Peyer's patch (tissue), 4 donors: ENCODE results near the gene RNU6-1.

ENCODE experiments used
- POLR2A ChIP-seq, 2 donors: fragments of 450-650 bp; IDR thresholded peaks; one replicate each; pipeline ENCODE4 v1.5.1; 2017; ENCODE audit warnings: antibody characterized with exemption in 2 of 2, mild to moderate bottlenecking in 2 of 2, moderate library complexity in 2 of 2
- TF ChIP-seq, protein P1 (sequence below), 6 experiments: fragments of 450-650 bp in 4 of 6; fragments of 200-600 bp in 2 of 6; sonication (generic) in 1 of 6; IDR thresholded peaks; one replicate each; pipeline ENCODE4 v1.5.1; 2017 to 2019; ENCODE audit warnings: antibody characterized with exemption in 6 of 6, mild to moderate bottlenecking in 3 of 6, moderate library complexity in 1 of 6

DNA sequence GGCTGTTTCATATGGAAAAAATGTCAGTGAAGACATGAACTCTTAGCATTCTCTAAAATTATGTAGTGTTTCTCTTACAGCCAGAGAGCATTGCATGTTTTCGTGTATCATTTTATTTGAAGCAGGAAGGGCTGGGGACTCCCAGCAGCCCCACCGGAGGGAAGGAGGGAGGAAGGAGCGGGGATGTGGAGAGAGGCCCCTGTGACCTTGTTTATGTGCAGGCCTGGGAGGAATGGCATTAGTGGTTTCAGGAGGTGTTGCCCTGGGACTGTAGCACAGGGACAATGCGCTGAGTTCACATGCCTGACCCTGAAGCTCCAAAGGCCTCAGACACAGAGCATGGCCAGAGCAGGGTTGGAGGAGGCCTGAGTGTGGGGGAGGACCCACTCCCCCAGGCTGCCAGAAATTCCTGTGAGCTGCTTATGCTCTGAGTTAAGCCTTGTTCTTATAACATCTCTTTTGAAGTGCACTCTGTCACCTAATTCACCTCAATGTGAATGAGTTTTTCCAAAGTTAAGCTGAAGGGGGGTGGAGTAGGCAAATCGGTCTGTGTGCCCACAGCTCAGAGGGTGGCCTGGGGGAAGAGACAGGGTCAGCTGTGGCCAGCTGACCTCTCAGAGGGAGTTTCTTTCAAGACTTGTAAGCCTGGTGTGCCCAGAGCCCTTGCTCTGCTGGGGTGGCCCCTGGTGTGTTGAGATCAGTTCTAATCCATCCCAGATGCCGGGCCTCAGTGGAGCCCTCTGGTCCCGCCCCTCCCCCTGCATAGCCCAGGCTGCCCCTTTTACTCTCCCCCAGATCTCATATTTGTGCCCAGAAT, 3.9 kb upstream of the RNU6-1 start:
- TF ChIP-seq POLR2A (IDR thresholded peaks at IDR 0.05): no peak
- TF ChIP-seq, protein P1, sequence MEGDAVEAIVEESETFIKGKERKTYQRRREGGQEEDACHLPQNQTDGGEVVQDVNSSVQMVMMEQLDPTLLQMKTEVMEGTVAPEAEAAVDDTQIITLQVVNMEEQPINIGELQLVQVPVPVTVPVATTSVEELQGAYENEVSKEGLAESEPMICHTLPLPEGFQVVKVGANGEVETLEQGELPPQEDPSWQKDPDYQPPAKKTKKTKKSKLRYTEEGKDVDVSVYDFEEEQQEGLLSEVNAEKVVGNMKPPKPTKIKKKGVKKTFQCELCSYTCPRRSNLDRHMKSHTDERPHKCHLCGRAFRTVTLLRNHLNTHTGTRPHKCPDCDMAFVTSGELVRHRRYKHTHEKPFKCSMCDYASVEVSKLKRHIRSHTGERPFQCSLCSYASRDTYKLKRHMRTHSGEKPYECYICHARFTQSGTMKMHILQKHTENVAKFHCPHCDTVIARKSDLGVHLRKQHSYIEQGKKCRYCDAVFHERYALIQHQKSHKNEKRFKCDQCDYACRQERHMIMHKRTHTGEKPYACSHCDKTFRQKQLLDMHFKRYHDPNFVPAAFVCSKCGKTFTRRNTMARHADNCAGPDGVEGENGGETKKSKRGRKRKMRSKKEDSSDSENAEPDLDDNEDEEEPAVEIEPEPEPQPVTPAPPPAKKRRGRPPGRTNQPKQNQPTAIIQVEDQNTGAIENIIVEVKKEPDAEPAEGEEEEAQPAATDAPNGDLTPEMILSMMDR (IDR thresholded peaks at IDR 0.05): no peak
